Measurements from ENCODE around the gene PHPT1.
"Not testable (repeated sequence)": the region's sequence is repeated elsewhere in the genome, so short reads cannot be mapped to it uniquely, and the experiment has no call there.

PHPT1 gene

DNA sequence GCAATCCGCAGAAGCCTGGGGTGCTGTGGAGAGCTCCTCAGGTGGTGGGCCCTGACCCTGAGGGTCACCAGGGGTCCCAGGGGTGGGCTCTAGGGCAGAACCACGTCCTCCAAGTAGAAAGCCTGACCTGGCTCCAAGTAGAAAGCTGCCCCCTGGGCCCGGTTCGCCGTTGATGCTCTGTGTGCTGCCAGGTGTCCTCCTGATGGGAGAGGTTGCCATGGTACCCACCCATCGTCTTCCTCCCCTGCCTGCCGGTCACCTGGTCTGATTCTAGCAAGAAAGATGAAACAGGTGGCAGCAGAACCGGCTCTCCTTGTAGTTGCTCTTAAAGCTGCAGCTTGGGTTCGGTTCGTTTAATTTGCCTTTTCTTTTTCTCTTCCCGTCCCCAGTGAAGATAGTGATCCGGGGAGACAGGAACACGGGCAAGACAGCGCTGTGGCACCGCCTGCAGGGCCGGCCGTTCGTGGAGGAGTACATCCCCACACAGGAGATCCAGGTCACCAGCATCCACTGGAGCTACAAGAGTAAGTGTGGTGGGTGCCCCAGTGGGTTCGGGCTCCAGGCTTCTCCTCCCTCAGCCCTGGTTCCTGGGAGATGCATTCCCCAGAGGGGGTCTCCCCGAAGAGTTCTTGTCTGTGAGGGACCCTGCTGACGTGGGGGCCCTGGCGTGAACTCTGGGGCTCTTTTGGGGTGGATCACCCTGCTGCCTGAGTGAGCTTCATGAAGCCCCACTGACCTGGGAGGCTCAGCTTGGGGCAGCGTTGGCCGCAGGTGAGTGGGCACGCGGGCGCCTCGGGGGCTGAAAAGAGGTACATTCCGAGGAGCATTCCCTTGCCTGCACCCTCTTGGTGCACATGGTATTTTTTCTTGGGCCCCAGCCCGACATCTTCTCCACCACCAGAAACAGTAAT is 25.8 kb upstream of the PHPT1 start:
- DNase-seq: no peak

DNA sequence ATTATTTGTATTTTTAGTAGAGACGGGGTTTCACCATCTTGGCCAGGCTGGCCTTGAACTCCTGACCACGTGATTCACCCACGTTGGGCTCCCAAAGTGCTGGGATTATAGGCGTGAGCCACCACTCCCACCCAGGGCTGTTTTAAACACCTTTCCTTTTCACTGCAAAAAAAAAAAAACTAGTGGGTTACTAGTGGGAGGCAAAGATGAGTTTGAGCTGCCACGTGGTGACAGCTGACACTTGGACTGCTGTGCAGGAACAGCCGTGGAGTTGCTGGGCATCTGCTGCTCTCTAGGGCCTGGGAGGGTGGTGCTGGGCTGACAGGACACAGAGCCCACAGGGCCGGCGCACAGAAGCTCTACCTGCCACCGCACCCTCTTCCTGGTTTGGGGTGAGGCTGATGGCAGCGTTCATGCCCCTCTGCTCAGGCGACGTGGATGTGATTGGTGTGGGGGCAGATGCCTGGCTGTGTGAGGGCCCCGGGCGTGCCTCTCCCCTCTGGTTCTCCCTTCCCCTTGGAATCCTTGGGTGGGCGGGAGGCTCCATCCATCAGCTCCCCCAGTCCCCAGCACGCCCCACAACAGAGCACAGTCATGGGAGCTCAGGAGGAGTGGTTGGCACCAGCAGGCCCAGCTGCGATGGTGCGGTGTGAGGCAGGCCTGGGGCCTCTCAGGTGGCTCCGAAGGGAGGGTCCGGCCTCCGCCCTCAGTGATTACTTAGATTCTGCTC is 24.5 kb upstream of the PHPT1 start:
- no peak for DNase-seq

GRCh38 chr9:136825295-136826187 is 23.7 kb upstream of the PHPT1 start:
- no peak for DNase-seq

GRCh38 chr9:136826188-136826541 is 23.0 kb upstream of the PHPT1 start:
- DNase-seq: no peak

DNA sequence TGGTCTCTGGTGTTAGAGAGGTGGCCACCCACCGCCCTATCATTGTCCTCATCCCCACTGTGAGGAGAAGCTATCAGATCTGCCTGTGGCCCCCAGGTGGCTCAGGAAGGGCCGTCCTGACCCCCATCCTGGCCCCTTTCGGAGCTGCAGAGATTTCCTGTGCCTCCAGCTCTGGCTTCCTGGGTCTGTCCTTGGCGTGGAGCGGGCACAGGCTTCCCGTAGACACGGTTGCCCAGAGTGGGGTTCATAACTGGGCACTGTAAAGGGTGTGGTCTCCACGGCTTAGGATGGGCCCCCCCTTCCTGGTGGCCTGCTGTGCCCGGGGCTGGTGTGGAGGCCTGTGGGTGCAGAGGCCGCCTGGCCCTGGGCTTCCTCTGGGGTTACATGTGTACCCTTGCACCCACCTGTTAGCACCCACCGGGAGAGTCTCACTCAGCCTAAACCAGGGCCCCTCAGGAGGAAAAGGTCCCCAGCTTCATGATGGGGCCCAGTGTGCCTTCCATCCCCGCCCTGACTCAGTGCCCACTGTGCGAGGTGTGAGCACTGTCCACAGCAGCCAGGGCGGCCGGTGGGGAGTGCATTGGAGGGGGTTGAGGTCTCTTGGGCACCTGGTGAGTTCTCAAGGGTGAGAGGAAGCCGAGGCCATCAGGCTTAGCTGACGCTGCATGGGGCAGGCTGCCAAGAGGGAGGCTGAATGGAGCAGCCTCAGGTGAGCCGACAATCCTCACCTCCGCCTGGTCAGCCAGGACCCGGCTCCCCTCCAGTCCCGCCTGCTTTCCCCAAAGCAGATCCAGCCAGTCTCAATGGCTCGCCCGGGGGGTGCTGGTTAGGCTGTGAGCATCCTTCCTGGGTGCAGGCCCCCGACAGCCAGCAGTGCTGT is 22.3 kb upstream of the PHPT1 start:
- no peak for DNase-seq

DNA sequence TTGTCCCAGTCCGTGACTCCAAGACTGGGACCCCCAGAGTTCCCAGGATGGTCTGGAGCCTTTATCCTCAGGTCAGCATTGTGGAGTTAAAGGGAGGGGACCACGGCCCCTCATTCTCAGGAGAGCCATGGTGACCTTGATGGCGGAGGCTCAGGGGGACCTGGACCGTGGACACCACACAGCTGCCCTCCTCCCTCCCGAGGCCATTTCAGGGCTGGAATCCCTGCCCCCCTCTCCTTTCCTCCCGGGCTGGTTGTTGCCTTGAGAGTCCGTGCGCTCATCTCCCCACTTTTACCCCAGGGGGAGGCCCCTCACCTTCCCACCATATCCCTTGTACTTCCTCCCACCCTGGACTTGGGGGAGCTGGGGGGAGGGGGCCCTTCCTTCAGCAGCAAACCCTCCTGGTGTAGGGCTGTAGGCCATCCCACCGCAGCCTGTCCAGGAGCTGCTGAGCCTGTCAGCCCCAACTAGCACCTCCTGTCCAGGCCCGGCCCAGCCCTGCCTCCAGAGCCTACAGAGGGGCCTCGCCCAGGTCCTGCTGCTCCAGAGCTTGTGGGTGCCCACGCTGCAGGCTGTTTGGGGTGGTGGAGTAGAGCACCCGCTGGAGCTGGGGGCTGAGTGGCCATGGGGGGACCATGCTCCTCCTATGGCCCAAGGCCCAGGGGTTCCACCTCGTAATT is 21.3 kb upstream of the PHPT1 start:
- DNase-seq: no peak

GRCh38 chr9:136828474-136829140 is 20.6 kb upstream of the PHPT1 start:
- no peak for DNase-seq

DNA sequence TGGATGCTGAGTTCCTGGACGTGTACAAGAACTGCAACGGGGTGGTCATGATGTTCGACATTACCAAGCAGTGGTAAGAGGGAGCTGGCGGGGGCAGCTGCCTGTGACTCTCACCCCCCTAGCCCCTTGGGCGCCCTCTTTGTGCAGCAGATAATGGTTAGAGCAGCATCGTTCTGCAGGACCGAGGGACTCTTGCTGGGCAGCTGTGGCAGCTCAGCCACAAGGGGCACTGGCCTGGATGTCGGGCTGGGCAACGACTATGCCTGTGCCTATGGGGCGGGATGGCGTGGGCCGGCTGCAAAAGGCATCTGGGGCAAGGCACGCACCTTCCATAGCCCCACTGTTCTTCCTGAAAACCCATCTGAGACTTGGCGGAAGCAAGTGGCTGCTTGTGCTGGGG is 19.8 kb upstream of the PHPT1 start:
- no peak for DNase-seq

GRCh38 chr9:136829981-136830885 is 19.0 kb upstream of the PHPT1 start:
- no peak for DNase-seq

GRCh38 chr9:136831002-136831719 is 18.0 kb upstream of the PHPT1 start:
- DNase-seq: no peak

GRCh38 chr9:136831720-136832104 is 17.5 kb upstream of the PHPT1 start:
- DNase-seq: no peak

- no peak for DNase-seq
These were observed 16.6 kb upstream of the PHPT1 start for GRCh38 chr9:136832581-136832980.

- DNase-seq: not testable (repeated sequence)
These were observed 15.7 kb upstream of the PHPT1 start for GRCh38 chr9:136833381-136834048.

GRCh38 chr9:136835162-136835931 is 13.9 kb upstream of the PHPT1 start:
- DNase-seq: no peak

GRCh38 chr9:136835932-136836904 is 13.0 kb upstream of the PHPT1 start:
- no peak for DNase-seq

- DNase-seq: no peak
These were observed 11.9 kb upstream of the PHPT1 start for GRCh38 chr9:136837146-136837855.
